Epithelial cell of proximal tubule (primary cell): ENCODE data around the gene SERP1. TPM values are rescaled to one million over a fixed set of nuclear protein-coding genes. Genes with fewer than 3 reads are reported as not detected.

Experiments
- DNase-seq: peaks from one replicate; pipeline ENCODE4 v3.0.0-alpha.2; 2011; ENCODE audit warnings: low read depth
- H3K4me3 ChIP-seq: 2 replicates; pipeline ENCODE4 v1.5.1; 2011; ENCODE audit warnings: low read depth, mild to moderate bottlenecking, low read length
- CTCF ChIP-seq: conservative IDR thresholded peaks from 2 replicates; pipeline ENCODE4 v1.5.1; 2012; ENCODE audit warnings: low read depth, mild to moderate bottlenecking, low read length
- total RNA-seq: library from RNA; depleted of rRNA; stranded (reverse); fragments of >200 nt; gene quantifications from 2 replicates; pipeline ENCODE4 v1.2.3, GENCODE V29; 2015

The SERP1 gene
- total RNA-seq, 1 donor from 2014 or later: 227 TPM

GRCh38 chr3:150547045-150547741 lies 897 bp upstream of the SERP1 start:
- DNase-seq: no peak
- peak overlapping the region; percentile 76 for H3K4me3 ChIP-seq
- no peak for TF ChIP-seq CTCF

- no peak for DNase-seq
- H3K4me3 ChIP-seq: peak overlapping the region; percentile 76
- no peak for TF ChIP-seq CTCF
Observed at GRCh38 chr3:150545419-150546225, 674 bp downstream of the SERP1 start.

- H3K4me3 ChIP-seq: peak overlapping the region; percentile 76
- DNase-seq: no peak
- no peak for TF ChIP-seq CTCF
Observed at GRCh38 chr3:150544726-150545125, 1.6 kb downstream of the SERP1 start.

GRCh38 chr3:150544041-150544440 lies 2.3 kb downstream of the SERP1 start:
- no peak for TF ChIP-seq CTCF
- no peak overlapping the region for H3K4me3 ChIP-seq
- peak; percentile 25 for DNase-seq

- H3K4me3 ChIP-seq: no peak overlapping the region
- no peak for TF ChIP-seq CTCF
- DNase-seq: no peak
Observed at GRCh38 chr3:150543531-150543930, 2.8 kb downstream of the SERP1 start.

GRCh38 chr3:150543128-150543527 lies 3.2 kb downstream of the SERP1 start:
- no peak overlapping the region for H3K4me3 ChIP-seq
- no peak for TF ChIP-seq CTCF
- no peak for DNase-seq

GRCh38 chr3:150540991-150541390 lies 5.3 kb downstream of the SERP1 start:
- DNase-seq: no peak
- no peak overlapping the region for H3K4me3 ChIP-seq
- no peak for TF ChIP-seq CTCF
